DOHH2 (cell line): ENCODE data around the gene MPZL2.

Source experiments
- H3F3A ChIP-seq: fragments of 200-600 bp; sonication (generic), shearing (Covaris generic); 2 replicates; pipeline ENCODE4 v1.6.0; 2016; ENCODE audit warnings: antibody characterized with exemption, mild to moderate bottlenecking; ENCODE audit not compliant: control insufficient read depth, insufficient read depth
- H3K27ac ChIP-seq: fragments of 200-600 bp; sonication (generic); 2 replicates; pipeline ENCODE4 v1.5.1; 2014; ENCODE audit warnings: low read depth, mild to moderate bottlenecking, low read length, moderate library complexity
- H3K27me3 ChIP-seq: fragments of 200-600 bp; sonication (generic); 2 replicates; pipeline ENCODE4 v1.6.1; 2014; ENCODE audit warnings: mild to moderate bottlenecking, low read length, mixed read lengths; ENCODE audit not compliant: control insufficient read depth
- H3K36me3 ChIP-seq: fragments of 200-600 bp; sonication (generic); 2 replicates; pipeline ENCODE4 v1.6.1; 2014; ENCODE audit warnings: mild to moderate bottlenecking, low read length, moderate library complexity, mixed read lengths; ENCODE audit not compliant: control insufficient read depth
- H3K4me1 ChIP-seq: fragments of 200-600 bp; sonication (generic); 2 replicates; pipeline ENCODE4 v1.6.1; 2014; ENCODE audit warnings: mild to moderate bottlenecking, low read length, mixed read lengths; ENCODE audit not compliant: control insufficient read depth
- H3K4me2 ChIP-seq: fragments of 200-600 bp; sonication (generic); 2 replicates; pipeline ENCODE4 v1.6.0; 2014; ENCODE audit warnings: mild to moderate bottlenecking, low read length, moderate library complexity
- H3K4me3 ChIP-seq: fragments of 200-600 bp; sonication (generic); 2 replicates; pipeline ENCODE4 v1.5.1; 2014; ENCODE audit warnings: mild to moderate bottlenecking, low read length, mixed read lengths
- H3K79me2 ChIP-seq: fragments of 200-600 bp; sonication (generic); 2 replicates; pipeline ENCODE4 v1.6.1; 2014; ENCODE audit warnings: mild to moderate bottlenecking, low read length, mixed read lengths; ENCODE audit not compliant: control insufficient read depth
- H3K9me2 ChIP-seq: fragments of 200-600 bp; sonication (generic); replicated peaks from 2 replicates; pipeline ENCODE4 v1.6.1; 2014; ENCODE audit warnings: mild to moderate bottlenecking, low read length, mixed read lengths; ENCODE audit not compliant: control insufficient read depth
- H3K9me3 ChIP-seq: fragments of 200-600 bp; sonication (generic); 2 replicates; pipeline ENCODE4 v1.6.1; 2014; ENCODE audit warnings: antibody characterized with exemption, low read length, mixed read lengths; ENCODE audit not compliant: control insufficient read depth, insufficient read depth
- H4K20me1 ChIP-seq: fragments of 200-600 bp; sonication (generic); 2 replicates; pipeline ENCODE4 v1.6.0; 2014; ENCODE audit warnings: low read depth, mild to moderate bottlenecking, antibody characterized with exemption, low read length, moderate library complexity; ENCODE audit not compliant: control insufficient read depth, insufficient read depth
- CTCF ChIP-seq: fragments of 200-600 bp; sonication (generic); IDR thresholded peaks from one replicate; pipeline ENCODE4 v1.5.1; 2014; ENCODE audit warnings: antibody characterized with exemption, mild to moderate bottlenecking, low read depth, low read length; ENCODE audit not compliant: poor library complexity, severe bottlenecking
- EZH2phosphoT487 ChIP-seq: fragments of 200-600 bp; sonication (generic); IDR thresholded peaks from 2 replicates; pipeline ENCODE4 v1.6.1; 2017; ENCODE audit warnings: borderline replicate concordance, mild to moderate bottlenecking, antibody characterized with exemption, low read length, moderate library complexity, mixed read lengths

The MPZL2 gene

GRCh38 chr11:118209033-118209432, 55.1 kb downstream of the MPZL2 start:
- no peaks in the 10 kb centered on the region for H3K79me2 ChIP-seq

GRCh38 chr11:118207079-118207478, 57.0 kb downstream of the MPZL2 start:
- Histone ChIP-seq H3K27ac (peak overlapping the region; percentile 51), H3K36me3 (no peaks in the 10 kb centered on the region), H3K9me3 (no peaks in the 10 kb centered on the region)

More at GRCh38 chr11:118209033-118209432, 55.1 kb downstream of the MPZL2 start:
- TF ChIP-seq EZH2phosphoT487: no peak
- Histone ChIP-seq H3K9me2 (no peaks in the 10 kb centered on the region), H3K27ac (no peak overlapping the region), H3F3A (0 out of 2 replicates have a peak, but pooled peaks cover 2% of the 10 kb centered on the region), H3K4me2 (no peak overlapping the region), H3K9me3 (no peaks in the 10 kb centered on the region), H3K4me1 (peaks cover 37% of the 10 kb centered on the region), H3K36me3 (no peaks in the 10 kb centered on the region), H3K27me3 (no peaks in the 10 kb centered on the region), H3K4me3 (no peak overlapping the region), H4K20me1 (no peaks in the 10 kb centered on the region)

GRCh38 chr11:118206391-118207031, 57.6 kb downstream of the MPZL2 start:
- Histone ChIP-seq H3K36me3 (no peaks in the 10 kb centered on the region), H3K4me3 (peak overlapping the region; percentile 52), H3K4me1 (peaks cover 17% of the 10 kb centered on the region), H3K4me2 (peak overlapping the region; percentile 58), H3K27me3 (no peaks in the 10 kb centered on the region), H3K9me3 (no peaks in the 10 kb centered on the region), H3K27ac (peak overlapping the region; percentile 51), H3K79me2 (no peaks in the 10 kb centered on the region), H3K9me2 (no peaks in the 10 kb centered on the region), H4K20me1 (no peaks in the 10 kb centered on the region), H3F3A (no peaks in the 10 kb centered on the region)
- TF ChIP-seq CTCF: no peak

More at GRCh38 chr11:118207079-118207478, 57.0 kb downstream of the MPZL2 start:
- H3K4me3 ChIP-seq: peak overlapping the region; percentile 52
- TF ChIP-seq EZH2phosphoT487 (no peak), CTCF (no peak)
- H3K27me3 ChIP-seq: no peaks in the 10 kb centered on the region
- no peaks in the 10 kb centered on the region for H4K20me1 ChIP-seq
- H3K79me2 ChIP-seq: no peaks in the 10 kb centered on the region
- no peaks in the 10 kb centered on the region for H3F3A ChIP-seq
- H3K9me2 ChIP-seq: no peaks in the 10 kb centered on the region
- H3K4me2 ChIP-seq: peak overlapping the region; percentile 58
- peaks cover 17% of the 10 kb centered on the region for H3K4me1 ChIP-seq

- H3K9me3 ChIP-seq: no peaks in the 10 kb centered on the region
- H3K4me1 ChIP-seq: peaks cover 17% of the 10 kb centered on the region
- no peaks in the 10 kb centered on the region for H3K9me2 ChIP-seq
- H3K36me3 ChIP-seq: no peaks in the 10 kb centered on the region
- H3K27ac ChIP-seq: peak overlapping the region; percentile 51
- H3K4me3 ChIP-seq: peak overlapping the region; percentile 52
- TF ChIP-seq CTCF (no peak), EZH2phosphoT487 (no peak)
- H3F3A ChIP-seq: no peaks in the 10 kb centered on the region
- H3K4me2 ChIP-seq: peak overlapping the region; percentile 58
- no peaks in the 10 kb centered on the region for H3K79me2 ChIP-seq
- no peaks in the 10 kb centered on the region for H3K27me3 ChIP-seq
- H4K20me1 ChIP-seq: no peaks in the 10 kb centered on the region
Observed at GRCh38 chr11:118205606-118206378, 58.3 kb downstream of the MPZL2 start.
